ENCODE results near the gene HTR3D.

HTR3D gene

DNA sequence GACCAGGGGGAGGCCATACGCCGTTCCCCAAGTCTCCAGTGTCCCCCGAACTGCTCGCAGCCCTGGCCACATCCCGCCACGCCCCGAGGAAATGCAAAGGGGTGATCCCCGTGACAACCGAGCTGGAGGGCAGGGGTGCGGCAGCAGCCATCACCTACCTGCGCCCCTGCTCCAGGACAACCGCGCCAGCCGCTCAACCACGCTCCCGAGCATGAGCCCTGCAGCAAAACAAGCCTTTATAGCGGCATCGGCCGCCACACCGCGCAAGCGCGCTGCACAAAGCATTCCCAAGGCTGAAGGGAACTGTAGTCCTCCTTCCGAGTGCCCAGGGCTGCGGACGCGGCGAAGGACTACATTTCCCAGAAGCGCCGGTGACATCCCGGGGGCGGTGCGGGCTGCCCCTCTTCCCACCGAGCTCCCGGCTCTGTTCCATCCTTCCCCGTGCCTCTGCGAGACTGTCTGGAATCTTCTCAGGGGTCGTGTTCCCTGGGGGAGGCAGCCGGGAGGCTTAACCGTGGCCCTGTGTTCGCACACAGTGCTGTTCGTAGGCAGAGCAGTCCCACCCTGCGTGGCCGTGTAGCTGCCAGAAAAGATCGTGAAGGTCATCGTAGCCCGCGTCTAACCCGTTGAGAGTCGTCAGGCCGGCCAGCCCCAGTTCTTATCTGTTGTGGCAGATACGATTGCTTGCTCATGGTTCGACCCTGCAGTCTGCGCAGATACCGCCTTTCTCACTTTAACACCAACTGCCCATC is 13.7 kb upstream of the HTR3D start, which contains the start of gene ABCC5 (continued):
- TF ChIP-seq, protein P1, sequence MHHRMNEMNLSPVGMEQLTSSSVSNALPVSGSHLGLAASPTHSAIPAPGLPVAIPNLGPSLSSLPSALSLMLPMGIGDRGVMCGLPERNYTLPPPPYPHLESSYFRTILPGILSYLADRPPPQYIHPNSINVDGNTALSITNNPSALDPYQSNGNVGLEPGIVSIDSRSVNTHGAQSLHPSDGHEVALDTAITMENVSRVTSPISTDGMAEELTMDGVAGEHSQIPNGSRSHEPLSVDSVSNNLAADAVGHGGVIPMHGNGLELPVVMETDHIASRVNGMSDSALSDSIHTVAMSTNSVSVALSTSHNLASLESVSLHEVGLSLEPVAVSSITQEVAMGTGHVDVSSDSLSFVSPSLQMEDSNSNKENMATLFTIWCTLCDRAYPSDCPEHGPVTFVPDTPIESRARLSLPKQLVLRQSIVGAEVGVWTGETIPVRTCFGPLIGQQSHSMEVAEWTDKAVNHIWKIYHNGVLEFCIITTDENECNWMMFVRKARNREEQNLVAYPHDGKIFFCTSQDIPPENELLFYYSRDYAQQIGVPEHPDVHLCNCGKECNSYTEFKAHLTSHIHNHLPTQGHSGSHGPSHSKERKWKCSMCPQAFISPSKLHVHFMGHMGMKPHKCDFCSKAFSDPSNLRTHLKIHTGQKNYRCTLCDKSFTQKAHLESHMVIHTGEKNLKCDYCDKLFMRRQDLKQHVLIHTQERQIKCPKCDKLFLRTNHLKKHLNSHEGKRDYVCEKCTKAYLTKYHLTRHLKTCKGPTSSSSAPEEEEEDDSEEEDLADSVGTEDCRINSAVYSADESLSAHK (tag by site-specific recombination; IDR thresholded peaks at IDR 0.05), result no peak
- TF ChIP-seq ZNF837 (tag by site-specific recombination; IDR thresholded peaks at IDR 0.05) (no peak), ZNF133 (tag by site-specific recombination; IDR thresholded peaks at IDR 0.05) (no peak), HOXC10 (CRISPR knock-in tag; IDR thresholded peaks at IDR 0.05) (no peak), ZNF2 (tag by site-specific recombination; IDR thresholded peaks at IDR 0.05) (peak; percentile 74; the same call in 1 of the 2 replicates), ZNF561 (tag by site-specific recombination; IDR thresholded peaks at IDR 0.05; ENCODE audit: borderline replicate concordance) (no peak), ZNF184 (tag by site-specific recombination; IDR thresholded peaks at IDR 0.05) (no peak), ZNF221 (tag by site-specific recombination; IDR thresholded peaks at IDR 0.05; ENCODE audit: borderline replicate concordance) (no peak), ZNF473 (tag by site-specific recombination; IDR thresholded peaks at IDR 0.05) (no peak), ZNF121 (tag by site-specific recombination; IDR thresholded peaks at IDR 0.05) (no peak), ZNF585B (tag by site-specific recombination; IDR thresholded peaks at IDR 0.05) (no peak), ZNF157 (tag by site-specific recombination; IDR thresholded peaks at IDR 0.05) (no peak), ZNF558 (tag by site-specific recombination; IDR thresholded peaks at IDR 0.05) (no peak), ZNF792 (tag by site-specific recombination; IDR thresholded peaks at IDR 0.05) (no peak), ZNF202 (tag by site-specific recombination; IDR thresholded peaks at IDR 0.05; ENCODE audit: borderline replicate concordance) (no peak), ZNF549 (tag by site-specific recombination; IDR thresholded peaks at IDR 0.05) (no peak), ZNF341 (tag by site-specific recombination; IDR thresholded peaks at IDR 0.05; ENCODE audit: low read depth) (peak; percentile 80), ZNF155 (tag by site-specific recombination; IDR thresholded peaks at IDR 0.05) (no peak), ZNF350 (tag by site-specific recombination; IDR thresholded peaks at IDR 0.05) (no peak), ZNF670 (tag by site-specific recombination; IDR thresholded peaks at IDR 0.05; ENCODE audit: low read depth) (no peak), ZNF510 (tag by site-specific recombination; IDR thresholded peaks at IDR 0.05; ENCODE audit: insufficient replicate concordance) (no peak)
- TF ChIP-seq, protein P2, sequence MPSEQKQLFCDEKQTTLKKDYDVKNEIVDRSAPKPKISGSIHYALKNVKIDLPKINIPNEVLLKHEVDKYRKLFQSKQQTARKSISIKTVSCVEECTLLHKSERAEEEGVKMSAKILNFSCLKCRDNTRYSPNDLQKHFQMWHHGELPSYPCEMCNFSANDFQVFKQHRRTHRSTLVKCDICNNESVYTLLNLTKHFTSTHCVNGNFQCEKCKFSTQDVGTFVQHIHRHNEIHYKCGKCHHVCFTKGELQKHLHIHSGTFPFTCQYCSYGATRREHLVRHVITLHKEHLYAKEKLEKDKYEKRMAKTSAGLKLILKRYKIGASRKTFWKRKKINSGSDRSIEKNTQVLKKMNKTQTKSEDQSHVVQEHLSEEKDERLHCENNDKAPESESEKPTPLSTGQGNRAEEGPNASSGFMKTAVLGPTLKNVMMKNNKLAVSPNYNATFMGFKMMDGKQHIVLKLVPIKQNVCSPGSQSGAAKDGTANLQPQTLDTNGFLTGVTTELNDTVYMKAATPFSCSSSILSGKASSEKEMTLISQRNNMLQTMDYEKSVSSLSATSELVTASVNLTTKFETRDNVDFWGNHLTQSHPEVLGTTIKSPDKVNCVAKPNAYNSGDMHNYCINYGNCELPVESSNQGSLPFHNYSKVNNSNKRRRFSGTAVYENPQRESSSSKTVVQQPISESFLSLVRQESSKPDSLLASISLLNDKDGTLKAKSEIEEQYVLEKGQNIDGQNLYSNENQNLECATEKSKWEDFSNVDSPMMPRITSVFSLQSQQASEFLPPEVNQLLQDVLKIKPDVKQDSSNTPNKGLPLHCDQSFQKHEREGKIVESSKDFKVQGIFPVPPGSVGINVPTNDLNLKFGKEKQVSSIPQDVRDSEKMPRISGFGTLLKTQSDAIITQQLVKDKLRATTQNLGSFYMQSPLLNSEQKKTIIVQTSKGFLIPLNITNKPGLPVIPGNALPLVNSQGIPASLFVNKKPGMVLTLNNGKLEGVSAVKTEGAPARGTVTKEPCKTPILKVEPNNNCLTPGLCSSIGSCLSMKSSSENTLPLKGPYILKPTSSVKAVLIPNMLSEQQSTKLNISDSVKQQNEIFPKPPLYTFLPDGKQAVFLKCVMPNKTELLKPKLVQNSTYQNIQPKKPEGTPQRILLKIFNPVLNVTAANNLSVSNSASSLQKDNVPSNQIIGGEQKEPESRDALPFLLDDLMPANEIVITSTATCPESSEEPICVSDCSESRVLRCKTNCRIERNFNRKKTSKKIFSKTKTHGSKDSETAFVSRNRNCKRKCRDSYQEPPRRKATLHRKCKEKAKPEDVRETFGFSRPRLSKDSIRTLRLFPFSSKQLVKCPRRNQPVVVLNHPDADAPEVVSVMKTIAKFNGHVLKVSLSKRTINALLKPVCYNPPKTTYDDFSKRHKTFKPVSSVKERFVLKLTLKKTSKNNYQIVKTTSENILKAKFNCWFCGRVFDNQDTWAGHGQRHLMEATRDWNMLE (tag by site-specific recombination; conservative IDR thresholded peaks at IDR 0.05; ENCODE audit: low read depth), result no peak
- TF ChIP-seq, protein P3, sequence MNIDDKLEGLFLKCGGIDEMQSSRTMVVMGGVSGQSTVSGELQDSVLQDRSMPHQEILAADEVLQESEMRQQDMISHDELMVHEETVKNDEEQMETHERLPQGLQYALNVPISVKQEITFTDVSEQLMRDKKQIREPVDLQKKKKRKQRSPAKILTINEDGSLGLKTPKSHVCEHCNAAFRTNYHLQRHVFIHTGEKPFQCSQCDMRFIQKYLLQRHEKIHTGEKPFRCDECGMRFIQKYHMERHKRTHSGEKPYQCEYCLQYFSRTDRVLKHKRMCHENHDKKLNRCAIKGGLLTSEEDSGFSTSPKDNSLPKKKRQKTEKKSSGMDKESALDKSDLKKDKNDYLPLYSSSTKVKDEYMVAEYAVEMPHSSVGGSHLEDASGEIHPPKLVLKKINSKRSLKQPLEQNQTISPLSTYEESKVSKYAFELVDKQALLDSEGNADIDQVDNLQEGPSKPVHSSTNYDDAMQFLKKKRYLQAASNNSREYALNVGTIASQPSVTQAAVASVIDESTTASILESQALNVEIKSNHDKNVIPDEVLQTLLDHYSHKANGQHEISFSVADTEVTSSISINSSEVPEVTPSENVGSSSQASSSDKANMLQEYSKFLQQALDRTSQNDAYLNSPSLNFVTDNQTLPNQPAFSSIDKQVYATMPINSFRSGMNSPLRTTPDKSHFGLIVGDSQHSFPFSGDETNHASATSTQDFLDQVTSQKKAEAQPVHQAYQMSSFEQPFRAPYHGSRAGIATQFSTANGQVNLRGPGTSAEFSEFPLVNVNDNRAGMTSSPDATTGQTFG (tag by site-specific recombination; IDR thresholded peaks at IDR 0.05; ENCODE audit: borderline replicate concordance), result no peak
- TF ChIP-seq, protein P4, sequence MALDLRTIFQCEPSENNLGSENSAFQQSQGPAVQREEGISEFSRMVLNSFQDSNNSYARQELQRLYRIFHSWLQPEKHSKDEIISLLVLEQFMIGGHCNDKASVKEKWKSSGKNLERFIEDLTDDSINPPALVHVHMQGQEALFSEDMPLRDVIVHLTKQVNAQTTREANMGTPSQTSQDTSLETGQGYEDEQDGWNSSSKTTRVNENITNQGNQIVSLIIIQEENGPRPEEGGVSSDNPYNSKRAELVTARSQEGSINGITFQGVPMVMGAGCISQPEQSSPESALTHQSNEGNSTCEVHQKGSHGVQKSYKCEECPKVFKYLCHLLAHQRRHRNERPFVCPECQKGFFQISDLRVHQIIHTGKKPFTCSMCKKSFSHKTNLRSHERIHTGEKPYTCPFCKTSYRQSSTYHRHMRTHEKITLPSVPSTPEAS (tag by site-specific recombination; IDR thresholded peaks at IDR 0.05), result no peak
- TF ChIP-seq, protein P5, sequence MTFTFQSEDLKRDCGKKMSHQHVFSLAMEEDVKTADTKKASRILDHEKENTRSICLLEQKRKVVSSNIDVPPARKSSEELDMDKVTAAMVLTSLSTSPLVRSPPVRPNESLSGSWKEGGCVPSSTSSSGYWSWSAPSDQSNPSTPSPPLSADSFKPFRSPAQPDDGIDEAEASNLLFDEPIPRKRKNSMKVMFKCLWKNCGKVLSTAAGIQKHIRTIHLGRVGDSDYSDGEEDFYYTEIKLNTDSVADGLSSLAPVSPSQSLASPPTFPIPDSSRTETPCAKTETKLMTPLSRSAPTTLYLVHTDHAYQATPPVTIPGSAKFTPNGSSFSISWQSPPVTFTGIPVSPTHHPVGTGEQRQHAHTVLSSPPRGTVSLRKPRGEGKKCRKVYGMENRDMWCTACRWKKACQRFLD (tag by site-specific recombination; IDR thresholded peaks at IDR 0.05), result no peak
- TF ChIP-seq, protein P6, sequence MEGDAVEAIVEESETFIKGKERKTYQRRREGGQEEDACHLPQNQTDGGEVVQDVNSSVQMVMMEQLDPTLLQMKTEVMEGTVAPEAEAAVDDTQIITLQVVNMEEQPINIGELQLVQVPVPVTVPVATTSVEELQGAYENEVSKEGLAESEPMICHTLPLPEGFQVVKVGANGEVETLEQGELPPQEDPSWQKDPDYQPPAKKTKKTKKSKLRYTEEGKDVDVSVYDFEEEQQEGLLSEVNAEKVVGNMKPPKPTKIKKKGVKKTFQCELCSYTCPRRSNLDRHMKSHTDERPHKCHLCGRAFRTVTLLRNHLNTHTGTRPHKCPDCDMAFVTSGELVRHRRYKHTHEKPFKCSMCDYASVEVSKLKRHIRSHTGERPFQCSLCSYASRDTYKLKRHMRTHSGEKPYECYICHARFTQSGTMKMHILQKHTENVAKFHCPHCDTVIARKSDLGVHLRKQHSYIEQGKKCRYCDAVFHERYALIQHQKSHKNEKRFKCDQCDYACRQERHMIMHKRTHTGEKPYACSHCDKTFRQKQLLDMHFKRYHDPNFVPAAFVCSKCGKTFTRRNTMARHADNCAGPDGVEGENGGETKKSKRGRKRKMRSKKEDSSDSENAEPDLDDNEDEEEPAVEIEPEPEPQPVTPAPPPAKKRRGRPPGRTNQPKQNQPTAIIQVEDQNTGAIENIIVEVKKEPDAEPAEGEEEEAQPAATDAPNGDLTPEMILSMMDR (tag by site-specific recombination; IDR thresholded peaks at IDR 0.05), result no peak; the same call in 1 of the 2 replicates

Data from HEK293 (cell line).